HG03097 (cell line): ENCODE results near the gene SSBP2.
A peak's percentile ranks its signal among the peaks of the same experiment; 100 is the strongest.
"Not testable (repeated sequence)": the region's sequence is repeated elsewhere in the genome, so short reads cannot be mapped to it uniquely, and the experiment has no call there.

ENCODE experiments used
- ATAC-seq: cut with Tn5 transposase; IDR thresholded peaks from one replicate; pipeline ENCODE4 v1.9.1; 2021; ENCODE audit not compliant: unreplicated experiment, low FRiP score

The SSBP2 gene

GRCh38 chr5:81542242-81542641, 208.7 kb downstream of the SSBP2 start:
- no peak for ATAC-seq

- no peak for ATAC-seq
These were observed 212.9 kb downstream of the SSBP2 start for GRCh38 chr5:81537905-81538547.

GRCh38 chr5:81534441-81534840, 216.5 kb downstream of the SSBP2 start:
- ATAC-seq = no peak

GRCh38 chr5:81533629-81534405, 217.1 kb downstream of the SSBP2 start:
- no peak for ATAC-seq

GRCh38 chr5:81530919-81531318, 220.0 kb downstream of the SSBP2 start:
- no peak for ATAC-seq

GRCh38 chr5:81525690-81526089, 225.2 kb downstream of the SSBP2 start:
- ATAC-seq = no peak

- ATAC-seq = no peak
These were observed 226.9 kb downstream of the SSBP2 start for GRCh38 chr5:81524015-81524414.

- no peak for ATAC-seq
These were observed 228.3 kb downstream of the SSBP2 start for GRCh38 chr5:81522571-81522970.

GRCh38 chr5:81520769-81521168, 230.1 kb downstream of the SSBP2 start:
- ATAC-seq = no peak

GRCh38 chr5:81519217-81519905, 231.5 kb downstream of the SSBP2 start:
- no peak for ATAC-seq

- no peak for ATAC-seq
These were observed 233.4 kb downstream of the SSBP2 start for GRCh38 chr5:81517462-81517861.

GRCh38 chr5:81516091-81516490, 234.8 kb downstream of the SSBP2 start:
- no peak for ATAC-seq

- no peak for ATAC-seq
These were observed 236.9 kb downstream of the SSBP2 start for GRCh38 chr5:81513982-81514381.

- no peak for ATAC-seq
These were observed 237.4 kb downstream of the SSBP2 start for GRCh38 chr5:81513473-81513872.

- peak; percentile 95 for ATAC-seq
These were observed 243.9 kb downstream of the SSBP2 start for GRCh38 chr5:81506900-81507588.

GRCh38 chr5:81506378-81506777, 244.5 kb downstream of the SSBP2 start:
- ATAC-seq = no peak

- no peak for ATAC-seq
These were observed 245.2 kb downstream of the SSBP2 start for GRCh38 chr5:81505672-81506071.

GRCh38 chr5:81503602-81504001, 247.3 kb downstream of the SSBP2 start:
- not testable (repeated sequence) for ATAC-seq

- ATAC-seq = no peak
These were observed 255.6 kb downstream of the SSBP2 start for GRCh38 chr5:81495286-81495685.

- no peak for ATAC-seq
These were observed 262.0 kb downstream of the SSBP2 start for GRCh38 chr5:81488862-81489261.

- ATAC-seq = no peak
These were observed 264.2 kb downstream of the SSBP2 start for GRCh38 chr5:81486711-81487110.
